ENCODE data around the gene UQCRC1.

DNA sequence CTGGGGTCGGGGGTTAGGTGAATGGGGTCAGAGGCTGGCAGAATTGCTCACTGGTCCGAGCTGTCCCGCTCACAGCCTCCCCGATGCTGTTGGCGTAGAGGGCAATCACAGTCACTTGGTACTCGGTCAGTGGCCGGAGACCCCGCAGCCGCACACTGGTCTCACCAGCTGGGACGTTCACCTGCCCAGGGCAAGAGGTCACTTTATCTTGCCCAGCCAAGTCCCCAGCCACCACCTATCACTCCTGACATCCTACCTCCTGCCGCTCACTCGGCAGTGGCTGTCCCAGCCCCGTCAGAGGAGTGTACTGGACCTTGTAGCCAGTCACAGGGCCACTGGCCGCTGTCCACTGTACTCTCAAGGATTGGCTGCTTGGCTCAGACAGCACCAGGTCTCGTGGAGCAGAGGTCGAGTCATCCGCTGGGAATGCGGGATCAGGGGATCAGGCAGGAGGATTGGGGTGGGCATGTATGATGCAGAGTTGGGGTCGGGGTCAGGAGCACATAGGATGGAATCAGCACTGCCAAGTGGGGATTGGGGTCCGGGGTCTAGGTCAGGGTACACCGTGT is 16.8 kb downstream of the UQCRC1 start:
- TF ChIP-seq POLR2A (IDR thresholded peaks at IDR 0.05) (no peak), POLR2AphosphoS5 (IDR thresholded peaks at IDR 0.05) (no peak)
